GM18499 (cell line): Measurements from ENCODE around the gene TTC28.
"Not testable (repeated sequence)": the region's sequence is repeated elsewhere in the genome, so short reads cannot be mapped to it uniquely, and the experiment has no call there.

ENCODE experiments used
- ATAC-seq: cut with Tn5 transposase; IDR thresholded peaks from one replicate; pipeline ENCODE4 v1.9.1; 2021; ENCODE audit warnings: moderate number of reproducible peaks; ENCODE audit not compliant: insufficient read depth, unreplicated experiment

Gene TTC28

DNA sequence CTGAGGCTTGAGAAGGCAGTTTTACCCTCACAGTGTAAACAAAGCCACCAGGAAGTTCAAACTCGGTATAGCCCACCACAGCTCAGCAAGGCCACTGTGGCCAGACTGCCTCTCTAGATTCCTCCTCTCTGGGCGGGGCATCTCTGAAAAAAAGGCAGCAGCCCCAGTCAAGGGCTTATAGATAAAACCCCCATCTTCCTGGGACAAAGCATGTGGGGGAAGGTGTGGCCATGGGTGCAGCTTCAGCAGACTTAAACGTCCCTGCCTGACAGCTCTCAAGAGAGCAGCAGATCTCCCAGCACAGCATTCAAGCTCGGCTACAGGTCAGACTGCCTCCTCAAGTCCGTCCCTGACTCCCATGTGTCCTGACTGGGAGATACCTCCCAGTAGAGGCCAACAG is 69.7 kb downstream of the TTC28 start:
- no peak for ATAC-seq

DNA sequence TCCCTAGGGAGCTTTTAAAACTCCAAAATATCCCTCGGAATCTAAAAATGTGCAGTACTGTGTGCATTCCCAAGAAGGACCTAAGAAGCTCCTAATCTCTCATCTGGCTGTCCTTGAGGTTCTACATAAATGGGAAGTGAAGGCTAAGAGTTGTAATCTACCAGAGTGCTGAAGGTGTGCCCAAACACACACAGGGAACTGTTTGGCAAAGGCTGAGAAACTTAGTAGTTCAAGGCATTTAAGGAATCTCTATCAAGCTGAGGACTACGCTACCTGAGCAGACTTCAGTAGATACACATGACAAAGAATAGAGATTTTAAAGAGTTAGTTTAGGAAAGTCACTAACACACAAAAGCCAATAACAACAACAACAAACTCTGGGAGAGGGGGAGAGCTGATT is 71.1 kb downstream of the TTC28 start:
- no peak for ATAC-seq

DNA sequence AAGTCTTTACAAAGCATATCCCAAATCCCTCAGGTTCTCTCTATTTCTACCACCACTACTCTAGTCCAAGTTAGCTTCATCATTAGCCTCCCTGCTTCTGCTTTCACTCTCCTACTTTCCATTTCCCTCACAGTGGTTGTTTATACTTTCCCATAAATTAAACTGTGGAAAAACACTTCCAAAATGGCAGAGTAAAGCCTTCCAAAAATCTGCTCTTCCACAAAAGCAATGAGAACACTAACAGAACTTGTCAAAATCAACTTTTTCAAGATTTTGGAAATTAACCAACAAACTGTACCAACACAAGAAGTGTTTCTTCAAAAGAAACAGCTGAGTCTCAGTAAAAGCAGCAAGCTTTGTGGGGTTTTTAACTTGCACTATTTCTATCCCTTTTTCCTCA is 71.8 kb downstream of the TTC28 start:
- ATAC-seq, result no peak

DNA sequence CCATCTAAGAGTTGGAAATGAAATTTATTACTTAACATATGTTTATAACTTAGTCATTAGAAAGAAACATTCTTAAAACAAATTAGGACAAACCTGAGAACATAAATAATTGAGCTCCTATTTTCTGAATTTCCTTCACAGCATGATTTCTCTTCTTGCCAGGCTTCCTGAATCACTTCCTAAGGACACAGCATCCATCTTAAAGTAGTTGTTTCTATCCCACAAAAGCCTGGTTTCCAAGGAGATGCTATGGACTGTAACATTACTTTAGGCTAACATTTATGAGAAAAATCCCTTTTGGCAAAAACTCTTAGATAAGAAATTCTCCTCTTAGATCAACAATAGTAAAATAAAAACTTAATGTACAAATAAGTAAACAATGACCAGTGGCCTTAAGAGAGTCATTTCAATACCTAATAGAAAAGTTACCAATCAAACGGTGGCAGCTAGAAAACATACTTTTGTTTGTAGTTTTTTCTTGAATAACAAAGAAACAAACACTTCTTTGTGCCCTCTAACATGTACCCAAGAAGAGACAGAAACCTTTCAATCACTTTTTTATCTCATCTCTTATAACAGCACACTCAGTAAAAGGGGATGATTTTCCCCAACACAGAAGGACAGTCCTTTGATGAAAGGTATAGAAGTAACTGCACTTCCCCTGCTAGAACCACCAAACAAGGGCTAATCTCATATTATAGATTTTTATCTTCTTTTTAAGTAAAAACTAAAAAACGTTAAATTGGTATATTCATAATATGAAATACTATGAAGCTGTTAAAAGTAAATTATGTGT is 74.5 kb downstream of the TTC28 start:
- no peak for ATAC-seq

DNA sequence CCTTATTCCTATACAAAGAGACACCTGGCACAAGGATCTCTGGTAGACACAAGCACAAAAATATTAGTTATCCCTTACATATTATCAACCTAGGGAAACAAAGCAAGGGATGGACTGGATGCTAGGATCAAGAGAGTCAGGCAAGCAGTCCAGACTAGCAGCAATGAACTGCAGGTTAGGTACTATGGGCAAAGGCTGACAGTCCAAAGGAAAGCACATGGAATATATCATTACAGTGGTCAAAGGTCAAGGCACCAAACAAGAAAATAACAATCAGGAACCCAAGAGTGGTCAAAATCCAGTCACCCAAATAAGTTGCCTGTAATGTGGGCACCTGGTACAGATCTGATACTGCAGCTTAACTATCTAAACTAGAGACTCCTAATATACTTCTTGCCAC is 77.7 kb downstream of the TTC28 start:
- no peak for ATAC-seq

DNA sequence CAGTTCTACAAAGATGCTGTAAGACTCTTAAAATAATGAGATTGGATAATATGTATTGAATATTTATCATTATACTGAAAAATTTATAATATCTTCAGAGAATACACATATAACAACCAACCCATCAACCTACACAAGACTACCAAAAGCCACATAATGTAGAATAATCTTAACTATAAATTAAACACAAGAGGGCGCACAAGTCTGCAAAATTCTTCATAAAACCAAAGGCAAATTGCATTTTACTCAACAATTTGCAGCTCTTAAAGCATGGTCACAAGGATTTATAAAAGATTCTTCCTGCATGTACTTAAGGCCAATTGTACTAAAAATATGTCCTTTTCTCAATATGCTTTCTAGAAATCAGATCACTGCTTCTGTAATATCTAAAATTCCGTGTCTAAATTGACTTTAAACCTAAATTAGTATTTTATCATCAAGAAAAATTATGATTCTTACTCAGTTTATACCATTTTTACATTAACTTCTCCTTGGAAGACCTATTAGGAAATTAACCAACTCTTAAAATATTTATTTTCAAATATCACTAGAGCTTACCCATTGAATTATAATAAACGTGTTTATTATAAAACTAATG is 79.0 kb downstream of the TTC28 start:
- ATAC-seq, result no peak

DNA sequence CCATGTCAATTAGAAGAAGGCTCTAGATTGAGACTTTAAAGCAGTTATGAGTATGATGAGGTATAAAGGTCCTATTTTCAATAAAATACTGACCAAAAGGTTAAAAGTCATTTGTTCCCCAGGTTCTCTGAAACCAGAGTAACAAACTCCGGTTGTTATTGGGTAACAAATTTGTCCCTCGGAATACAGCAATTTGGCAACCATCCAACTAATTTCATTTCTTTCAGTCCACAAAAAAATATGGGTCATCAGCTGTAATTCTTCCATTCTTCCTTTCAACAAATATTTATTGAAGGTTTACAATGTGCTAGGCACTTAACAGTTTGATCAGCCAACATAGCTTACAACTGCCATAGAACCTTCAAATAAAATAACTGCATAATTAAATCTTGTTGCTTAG is 79.9 kb downstream of the TTC28 start:
- no peak for ATAC-seq

DNA sequence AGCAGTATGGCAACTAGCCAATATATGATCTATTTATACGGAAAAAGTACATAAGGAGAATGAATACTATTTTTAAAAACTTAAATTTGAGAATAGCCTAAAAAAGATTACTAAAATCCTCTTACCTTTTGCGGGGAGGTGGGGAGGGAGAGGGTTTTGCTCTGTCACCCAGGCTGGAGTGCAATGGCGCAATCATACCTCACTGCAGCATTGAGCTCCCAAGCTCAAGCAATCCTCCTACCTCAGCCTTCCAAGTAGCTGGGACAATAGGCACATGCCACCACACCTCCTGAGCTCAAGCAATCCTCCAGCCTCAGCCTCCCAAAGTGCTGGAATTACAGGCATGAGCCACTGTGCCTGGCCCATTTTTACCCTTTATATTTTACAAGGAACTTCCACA is 82.0 kb downstream of the TTC28 start:
- no peak for ATAC-seq

DNA sequence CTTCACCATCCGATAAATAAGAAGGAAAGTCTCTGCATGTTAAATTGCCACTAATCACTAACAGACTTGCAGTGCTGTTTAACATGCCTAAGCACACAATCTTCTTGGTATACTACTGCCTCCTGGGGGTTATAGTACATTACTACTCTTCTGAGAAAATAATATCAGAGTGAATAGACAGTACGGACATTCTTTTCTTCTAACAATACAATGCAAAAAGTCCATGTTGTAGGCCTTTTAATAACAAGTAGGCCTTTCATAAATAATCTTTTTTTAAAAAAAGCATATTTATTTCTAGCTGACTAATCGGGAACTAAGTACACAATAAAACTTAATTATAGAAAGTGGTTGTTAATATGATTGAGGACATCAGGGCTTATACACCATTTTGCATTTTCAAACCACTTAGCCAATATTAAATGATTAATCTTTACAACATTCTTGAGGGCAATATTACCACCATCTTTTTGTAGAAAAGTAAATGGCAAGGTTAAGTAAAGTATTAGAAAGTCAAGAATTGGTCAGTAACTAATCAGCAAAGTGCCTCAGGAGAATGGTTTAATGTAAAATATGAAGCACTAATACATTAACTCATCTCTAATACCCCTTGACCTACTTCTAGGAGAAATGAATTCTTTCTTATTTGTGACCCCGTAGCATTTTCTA is 84.7 kb downstream of the TTC28 start:
- no peak for ATAC-seq

DNA sequence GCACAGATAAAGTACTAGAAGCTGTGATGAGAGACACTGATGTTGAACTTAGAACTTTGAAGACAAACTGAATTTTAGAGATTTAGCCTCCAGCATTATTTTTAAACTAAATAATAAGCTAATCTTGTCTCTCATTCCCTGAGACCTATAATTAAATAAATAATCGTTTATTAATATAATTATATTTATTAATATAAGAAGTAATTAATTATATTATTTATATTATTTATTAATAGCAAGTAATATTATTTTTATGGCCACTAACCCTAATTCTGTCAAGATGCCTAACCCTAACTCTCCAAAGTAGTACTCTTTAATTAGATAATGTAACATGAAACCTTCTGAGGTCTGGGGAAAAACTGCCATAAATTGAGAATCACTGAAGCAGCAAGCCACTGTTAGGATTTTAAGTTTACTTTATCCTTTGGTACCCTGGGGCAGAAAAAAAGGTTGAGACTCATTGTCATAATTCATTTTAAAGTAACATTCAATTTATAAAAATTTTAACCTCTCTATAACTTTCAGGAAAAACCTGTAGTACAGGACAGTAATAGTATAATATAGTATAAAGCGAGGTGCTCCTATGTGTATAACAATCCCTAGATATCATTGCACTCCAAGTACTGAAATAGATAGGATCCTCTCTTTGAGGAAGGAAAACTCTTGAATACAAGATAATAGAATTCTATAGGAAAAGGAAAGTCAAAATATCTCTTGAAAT is 85.4 kb downstream of the TTC28 start:
- ATAC-seq, result no peak

DNA sequence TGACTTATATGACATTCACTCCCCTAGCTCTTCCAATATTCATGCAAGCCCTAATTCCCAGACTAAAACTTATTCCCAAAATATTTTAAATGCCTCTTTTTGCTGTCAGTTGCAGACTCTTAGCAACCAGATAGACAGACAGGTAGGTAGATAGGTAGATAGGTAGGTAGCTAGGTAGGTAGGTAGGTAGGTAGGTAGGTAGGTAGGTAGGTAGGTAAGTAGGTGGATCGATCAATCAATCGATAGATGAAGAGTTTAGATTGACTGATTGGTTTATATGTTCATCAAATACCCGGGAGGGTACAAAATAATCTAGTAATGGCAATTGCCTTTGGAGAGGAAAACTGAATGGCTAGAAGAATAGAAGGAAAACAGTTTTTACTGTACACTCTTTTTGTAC is 86.3 kb downstream of the TTC28 start:
- ATAC-seq, result no peak

DNA sequence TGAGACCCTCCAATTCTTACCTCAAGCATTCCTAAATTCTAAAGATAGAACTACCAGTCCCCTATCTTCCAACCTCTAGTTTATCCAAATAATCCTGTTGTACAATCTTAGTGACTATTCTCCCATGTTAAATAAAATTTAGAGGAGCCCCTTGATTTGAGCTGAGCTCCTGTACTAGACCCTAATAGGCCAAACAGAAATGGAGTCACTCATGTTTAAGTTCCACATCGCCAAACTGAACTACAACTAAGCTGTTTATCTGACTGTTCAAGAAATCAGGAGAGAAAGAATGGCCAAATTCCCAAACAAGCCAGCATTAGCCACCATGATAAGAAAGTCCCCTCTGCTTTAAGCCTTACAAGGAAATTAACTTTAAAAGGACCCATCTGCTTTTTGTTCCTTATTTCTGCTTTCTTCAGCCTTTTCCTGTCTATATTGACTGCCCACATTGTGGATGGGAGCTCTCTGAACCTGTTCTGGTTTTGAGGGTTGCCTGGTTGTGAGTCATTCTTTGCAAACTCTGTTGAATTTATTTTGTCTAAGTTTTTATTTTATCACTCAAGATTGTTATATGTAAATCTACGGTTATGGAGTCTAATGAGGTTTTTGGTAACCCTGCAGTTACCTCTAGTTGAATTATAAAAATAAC is 90.4 kb downstream of the TTC28 start:
- ATAC-seq, result no peak

DNA sequence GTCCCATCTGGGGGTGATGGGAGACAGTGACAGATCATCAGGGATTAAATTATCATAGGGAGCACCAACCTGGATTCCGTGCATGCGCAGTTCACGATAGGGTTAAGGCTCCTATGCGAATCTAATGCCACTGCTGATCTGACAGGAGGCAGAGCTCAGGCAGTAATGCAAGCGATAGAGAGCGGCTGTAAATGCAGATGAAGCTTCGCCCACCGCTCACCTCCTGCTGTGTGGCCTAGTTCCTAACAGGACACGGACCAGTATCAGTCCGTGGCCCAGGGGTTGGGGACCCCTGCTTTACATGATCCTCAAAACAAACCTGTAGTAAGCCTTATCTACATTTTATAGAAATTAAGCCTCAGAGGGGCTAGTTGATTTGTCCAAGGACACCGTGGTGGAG is 94.3 kb downstream of the TTC28 start:
- no peak for ATAC-seq

DNA sequence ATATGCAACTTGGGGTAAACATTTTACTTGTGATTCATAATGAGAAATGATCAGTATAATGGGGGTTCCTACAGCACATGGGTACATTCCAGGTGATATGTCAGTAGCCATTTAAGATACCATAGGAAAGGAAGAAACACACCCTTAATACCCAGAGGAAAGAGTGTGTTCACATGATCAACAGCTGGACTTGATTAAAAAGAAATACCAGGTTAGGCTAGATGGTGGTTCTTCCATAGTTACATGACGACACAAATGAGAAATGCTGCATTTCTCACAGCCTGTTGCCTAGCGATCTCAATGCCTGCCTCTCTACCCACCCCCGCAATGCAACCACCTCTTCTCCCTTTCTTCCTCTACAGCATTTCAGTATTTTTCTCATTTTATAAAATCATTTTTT is 96.8 kb downstream of the TTC28 start:
- no peak for ATAC-seq

DNA sequence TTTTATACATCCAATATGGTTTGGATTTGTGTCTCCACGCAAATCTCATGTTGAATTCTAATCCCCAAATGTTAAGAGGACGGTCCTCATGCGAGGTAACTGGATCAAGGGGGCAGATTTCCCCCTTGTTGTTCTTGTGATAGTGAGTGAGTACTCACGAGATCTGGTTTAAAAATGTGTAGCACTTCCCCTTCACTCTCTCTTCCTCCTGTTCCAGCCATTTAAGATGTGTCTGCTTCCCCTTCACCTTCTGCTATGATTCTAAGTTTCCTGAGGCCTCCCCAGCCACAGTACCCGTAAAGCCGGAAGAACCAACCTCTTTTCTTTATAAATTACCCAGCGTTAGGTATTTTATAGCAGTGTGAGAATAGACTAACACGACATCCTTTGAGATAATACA is 98.6 kb downstream of the TTC28 start:
- no peak for ATAC-seq

DNA sequence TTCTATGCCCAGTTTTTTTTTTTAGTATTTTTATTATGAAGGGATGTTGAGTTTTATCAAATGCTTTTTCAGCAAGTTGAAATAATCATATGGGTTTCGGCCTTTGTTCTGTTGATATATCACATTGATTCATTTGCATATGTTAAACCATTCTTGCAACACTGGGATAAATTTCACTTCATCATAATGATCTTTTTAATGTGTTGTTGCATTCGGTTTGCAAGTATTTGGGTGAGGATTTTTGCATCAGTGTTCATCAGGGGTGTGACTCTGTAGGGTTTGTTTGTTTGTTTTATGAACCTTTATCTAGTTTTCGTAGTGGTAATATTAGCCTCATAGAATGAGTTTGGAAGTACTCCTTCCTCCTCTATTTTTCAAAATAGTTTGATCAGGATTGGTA is 103.5 kb downstream of the TTC28 start:
- ATAC-seq, result no peak

DNA sequence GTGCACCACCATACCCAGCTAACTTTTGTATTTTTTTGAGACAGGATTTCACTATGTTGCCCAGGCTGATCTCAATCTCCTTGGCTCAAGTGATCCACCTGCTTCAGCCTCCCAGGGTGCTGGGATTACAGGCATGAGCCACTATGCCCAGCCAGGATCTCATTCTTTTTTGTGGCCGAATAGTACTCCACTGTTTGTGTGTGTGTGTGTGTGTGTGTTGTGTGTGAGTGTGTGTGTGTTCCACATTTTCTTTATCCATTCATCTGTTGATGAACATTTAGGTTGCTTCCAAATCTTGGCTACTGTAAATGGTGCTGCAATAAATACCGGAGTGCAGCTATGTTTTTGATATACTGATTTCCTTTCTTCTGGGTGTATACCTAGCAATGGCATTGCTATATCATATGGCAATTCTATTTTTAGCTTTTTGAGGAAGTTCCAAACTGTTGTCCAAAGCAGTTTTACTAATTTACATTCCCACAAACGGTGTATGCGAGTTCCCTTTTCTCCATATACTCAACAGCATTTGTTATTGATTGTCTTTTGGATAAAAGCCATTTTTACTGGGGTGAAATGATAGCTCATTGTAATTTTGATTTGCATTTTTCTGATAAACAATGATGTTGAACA is 105.4 kb downstream of the TTC28 start:
- ATAC-seq, result no peak

DNA sequence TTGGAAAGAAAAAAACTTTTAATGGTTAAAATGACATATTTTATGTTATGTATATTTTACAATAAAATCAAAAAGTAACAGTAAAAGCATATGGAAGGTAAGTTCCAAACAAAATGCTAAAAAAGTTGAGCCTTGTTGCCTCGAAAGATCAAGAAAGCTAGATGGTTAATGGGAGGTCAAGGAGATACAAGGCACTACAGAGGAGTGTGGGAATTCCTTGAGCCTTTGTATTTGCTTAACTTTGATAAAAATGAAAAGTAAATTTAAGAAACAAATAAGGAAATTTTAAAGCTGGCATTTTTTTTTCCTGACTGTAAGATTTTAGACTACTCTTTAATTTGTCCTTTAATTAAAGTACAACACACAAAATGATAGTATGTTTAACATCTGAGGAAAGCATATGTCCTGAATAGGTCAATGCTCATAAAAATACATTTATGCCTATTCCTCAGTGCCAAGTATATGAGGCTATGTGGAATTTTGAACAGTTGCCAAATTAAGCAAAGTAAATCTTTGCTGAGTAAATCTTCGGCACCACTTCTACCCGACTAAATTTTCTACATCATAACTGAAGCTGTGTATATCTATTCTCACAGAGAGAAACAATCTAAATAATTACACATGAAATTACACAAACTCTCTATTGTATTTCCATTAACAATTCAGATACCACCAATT is 108.8 kb downstream of the TTC28 start:
- ATAC-seq, result no peak

DNA sequence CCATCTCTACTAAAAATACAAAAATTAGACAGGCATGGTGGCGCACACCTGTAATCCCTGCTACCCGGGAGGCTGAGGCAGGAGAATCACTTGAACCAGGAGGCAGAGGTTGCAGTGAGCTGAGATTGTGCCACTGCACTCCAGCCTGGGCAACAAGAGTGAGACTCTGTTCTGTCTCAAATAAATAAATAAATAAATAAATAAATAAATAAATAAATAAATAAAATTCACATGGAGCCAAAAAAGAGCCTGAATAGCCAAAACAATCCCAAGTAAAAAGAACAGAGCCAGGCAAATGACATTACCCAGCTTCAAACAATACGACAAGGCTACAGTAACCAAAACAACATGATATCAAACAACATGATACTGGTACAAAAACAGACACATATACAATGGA is 110.7 kb downstream of the TTC28 start:
- not testable (repeated sequence) for ATAC-seq

DNA sequence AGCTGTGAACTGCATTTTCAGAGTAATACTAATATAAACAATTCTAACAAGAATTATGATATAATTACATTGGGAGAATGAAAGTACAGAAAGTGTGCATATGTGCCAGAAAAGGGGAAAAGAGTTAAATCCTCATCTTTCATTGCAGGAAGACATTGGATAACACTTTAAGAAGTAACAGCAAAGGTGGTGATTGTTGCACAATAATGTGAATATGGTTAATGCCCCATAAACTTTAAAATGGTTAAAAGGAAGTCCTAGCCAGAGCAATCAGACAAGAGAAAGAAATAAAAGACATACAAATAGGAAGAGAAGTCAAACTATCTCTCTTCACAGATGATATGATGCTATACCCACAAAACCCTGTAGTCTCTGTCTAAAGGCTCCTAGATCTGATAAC is 111.5 kb downstream of the TTC28 start:
- ATAC-seq, result no peak
